Measurements from ENCODE around the gene CCDC177.

CCDC177 gene

GRCh38 chr14:69567563-69567962 lies 7.1 kb downstream of the CCDC177 start:
- no peaks in the 10 kb centered on the region for H3K9me3 ChIP-seq
- no peak for DNase-seq
- H3K27ac ChIP-seq: no peak overlapping the region
- no peaks in the 10 kb centered on the region for H3K36me3 ChIP-seq
- H3K27me3 ChIP-seq: peaks cover 3 to 83% of the 10 kb centered on the region in 2 donors
- no peak for TF ChIP-seq CTCF (IDR thresholded peaks at IDR 0.05)
- peaks cover 0 to 16% (median 13%) of the 10 kb centered on the region in 4 donors for H3K4me1 ChIP-seq
- intact Hi-C loops (cut with DNase I; ENCODE audit: low total_unique reads): no loop called here
- no peak overlapping the region for H3K4me3 ChIP-seq

GRCh38 chr14:69561893-69562292 lies 12.8 kb downstream of the CCDC177 start:
- no peak for TF ChIP-seq CTCF (IDR thresholded peaks at IDR 0.05)
- DNase-seq: no peak
- H3K4me1 ChIP-seq: no peaks in the 10 kb centered on the region
- H3K27me3 ChIP-seq: peaks cover 0 to 48% of the 10 kb centered on the region in 2 donors
- no peak overlapping the region for H3K4me3 ChIP-seq
- intact Hi-C loops (cut with DNase I; ENCODE audit: low total_unique reads): no loop called here
- H3K9me3 ChIP-seq: no peaks in the 10 kb centered on the region
- H3K36me3 ChIP-seq: no peaks in the 10 kb centered on the region
- H3K27ac ChIP-seq: no peak overlapping the region

- peaks cover 0 to 41% of the 10 kb centered on the region in 2 donors for H3K27me3 ChIP-seq
Observed at GRCh38 chr14:69560826-69561225, 13.8 kb downstream of the CCDC177 start.

GRCh38 chr14:69559581-69560011 lies 15.1 kb downstream of the CCDC177 start:
- H3K4me1 ChIP-seq: no peaks in the 10 kb centered on the region
- no peak overlapping the region for H3K4me3 ChIP-seq
- no peaks in the 10 kb centered on the region for H3K36me3 ChIP-seq
- H3K27me3 ChIP-seq: peaks cover 0 to 32% of the 10 kb centered on the region in 2 donors
- no peaks in the 10 kb centered on the region for H3K9me3 ChIP-seq
- no peak for DNase-seq
- no peak overlapping the region for H3K27ac ChIP-seq
- intact Hi-C loops (cut with DNase I; ENCODE audit: low total_unique reads): no loop called here
- TF ChIP-seq CTCF (IDR thresholded peaks at IDR 0.05): no peak

More at GRCh38 chr14:69560826-69561225, 13.8 kb downstream of the CCDC177 start:
- no peak for DNase-seq
- Histone ChIP-seq H3K9me3 (no peaks in the 10 kb centered on the region), H3K4me1 (no peaks in the 10 kb centered on the region), H3K27ac (no peak overlapping the region), H3K36me3 (no peaks in the 10 kb centered on the region), H3K4me3 (no peak overlapping the region)
- intact Hi-C loops (cut with DNase I; ENCODE audit: low total_unique reads): no loop called here
- no peak for TF ChIP-seq CTCF (IDR thresholded peaks at IDR 0.05)

GRCh38 chr14:69558774-69559173 lies 15.9 kb downstream of the CCDC177 start:
- intact Hi-C loops (cut with DNase I; ENCODE audit: low total_unique reads): no loop called here
- DNase-seq: no peak
- H3K4me3 ChIP-seq: no peak overlapping the region
- no peaks in the 10 kb centered on the region for H3K36me3 ChIP-seq
- no peaks in the 10 kb centered on the region for H3K9me3 ChIP-seq
- peaks cover 0 to 4% (median 0%) of the 10 kb centered on the region in 4 donors for H3K4me1 ChIP-seq
- no peak for TF ChIP-seq CTCF (IDR thresholded peaks at IDR 0.05)
- no peak overlapping the region for H3K27ac ChIP-seq
- H3K27me3 ChIP-seq: peaks cover 0 to 30% of the 10 kb centered on the region in 2 donors

- Histone ChIP-seq H3K4me3 (no peak overlapping the region), H3K27me3 (peaks cover 0 to 42% of the 10 kb centered on the region in 2 donors), H3K27ac (no peak overlapping the region), H3K9me3 (no peaks in the 10 kb centered on the region), H3K4me1 (peaks cover 0 to 4% (median 0%) of the 10 kb centered on the region in 4 donors), H3K36me3 (no peaks in the 10 kb centered on the region)
- intact Hi-C loops (cut with DNase I; ENCODE audit: low total_unique reads): no loop called here
- DNase-seq: peak in 1 of 2 donors; percentile 29
- no peak for TF ChIP-seq CTCF (IDR thresholded peaks at IDR 0.05)
Observed at GRCh38 chr14:69554500-69554899, 20.2 kb downstream of the CCDC177 start.
